GM21390 (cell line): ENCODE measurements around the gene SRRD.
A peak's percentile ranks its signal among the peaks of the same experiment; 100 is the strongest.
"Not testable (repeated sequence)": the region's sequence is repeated elsewhere in the genome, so short reads cannot be mapped to it uniquely, and the experiment has no call there.

Experiments used
- ATAC-seq: cut with Tn5 transposase; IDR thresholded peaks from one replicate; pipeline ENCODE4 v1.9.1; 2021; ENCODE audit not compliant: unreplicated experiment

The SRRD gene, protein sequence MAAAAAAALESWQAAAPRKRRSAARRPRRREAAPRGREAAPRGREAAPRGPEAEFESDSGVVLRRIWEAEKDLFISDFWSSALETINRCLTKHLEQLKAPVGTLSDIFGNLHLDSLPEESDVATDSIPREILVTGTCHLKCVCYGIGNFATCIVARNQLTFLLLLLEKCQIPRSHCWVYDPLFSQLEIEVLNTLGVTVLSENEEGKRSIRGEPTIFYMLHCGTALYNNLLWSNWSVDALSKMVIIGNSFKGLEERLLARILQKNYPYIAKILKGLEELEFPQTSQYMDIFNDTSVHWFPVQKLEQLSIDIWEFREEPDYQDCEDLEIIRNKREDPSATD

DNA sequence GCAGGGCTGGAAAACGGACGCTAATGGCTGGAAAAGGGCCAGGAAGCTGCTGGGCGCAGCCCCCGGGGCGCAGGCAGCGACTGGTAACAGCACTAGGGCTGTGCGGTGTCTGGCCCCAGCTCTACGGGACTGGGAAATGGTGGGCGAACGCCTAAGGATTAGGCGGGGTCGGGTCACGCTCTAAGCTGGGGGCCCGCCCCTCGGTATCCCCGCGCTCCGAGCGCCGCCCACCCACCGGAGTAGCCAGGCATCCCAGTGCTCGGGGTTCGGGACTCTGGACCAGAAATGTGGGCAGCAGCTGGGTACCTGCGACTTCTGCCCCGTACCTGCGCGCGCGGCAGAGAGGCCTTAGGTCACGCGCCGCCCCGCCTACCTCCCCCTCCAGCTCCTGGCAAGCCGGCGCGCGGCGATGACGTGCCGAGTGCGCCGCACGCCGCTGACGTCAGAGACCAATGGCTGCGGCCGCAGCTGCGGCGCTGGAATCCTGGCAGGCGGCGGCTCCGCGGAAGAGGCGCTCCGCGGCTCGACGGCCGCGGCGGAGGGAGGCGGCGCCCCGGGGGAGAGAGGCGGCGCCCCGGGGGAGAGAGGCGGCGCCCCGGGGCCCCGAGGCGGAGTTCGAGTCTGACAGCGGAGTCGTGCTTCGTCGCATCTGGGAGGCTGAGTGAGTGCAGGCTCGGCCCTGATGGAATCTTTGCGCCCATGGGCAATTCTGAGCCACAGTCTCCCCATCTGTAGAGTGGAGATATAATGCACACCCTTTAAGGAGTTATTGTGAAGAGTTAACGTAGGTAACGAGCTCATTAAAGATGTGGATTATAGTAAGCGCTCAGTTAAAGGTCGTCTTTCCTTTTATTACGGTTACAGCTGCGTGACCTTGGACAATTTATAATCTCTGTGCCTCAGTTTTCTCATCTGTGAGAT, at the start of gene SRRD, which contains the start of gene HPS4:
Gene SRRD (plus strand): TSS at position 439 of the 921 bp plus-strand sequence. CDS start 14 bp downstream, at position 453.
Gene HPS4 (minus strand): TSS at position 345 of the 921 bp plus-strand sequence. CDS start 2,021 bp downstream, outside the sequence.
- peak; percentile 62 for ATAC-seq

DNA sequence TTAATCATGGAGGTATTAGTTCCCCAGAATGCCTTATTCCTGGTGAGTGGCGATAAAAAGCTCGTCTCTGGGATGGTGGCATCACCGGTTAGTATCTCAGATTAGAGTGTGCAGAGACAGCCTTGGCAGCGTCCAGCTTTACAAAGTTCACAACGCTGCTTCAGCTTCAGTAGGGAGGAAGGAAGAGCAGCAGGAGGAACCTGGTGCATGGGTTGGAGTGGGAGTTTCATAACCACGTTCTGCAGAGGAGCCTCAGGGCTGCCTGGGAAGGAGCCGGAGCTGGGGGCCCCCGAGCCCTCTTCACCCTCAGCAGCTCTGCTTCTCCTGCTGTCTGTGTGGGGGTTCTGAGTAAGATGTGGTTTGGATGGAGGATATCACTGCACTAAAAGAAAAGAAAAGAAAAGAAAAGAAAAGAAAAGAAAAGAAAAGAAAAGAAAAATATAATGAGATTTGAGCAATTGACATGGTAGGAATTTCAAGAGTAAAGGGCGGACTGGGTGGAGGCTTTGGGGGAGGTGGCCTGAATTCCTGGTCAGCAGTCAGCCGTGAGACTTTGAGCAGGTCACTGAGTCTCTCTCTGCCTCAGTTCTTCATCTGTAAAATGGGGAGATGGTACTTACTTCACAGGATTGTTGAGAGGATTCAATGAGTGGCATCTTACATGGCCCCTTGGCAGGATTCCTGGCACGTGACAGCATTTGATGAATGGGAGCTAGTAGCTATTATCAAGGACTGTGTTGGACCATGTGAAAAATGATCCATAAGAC, 48.2 kb upstream of the SRRD start:
- ATAC-seq = no peak

DNA sequence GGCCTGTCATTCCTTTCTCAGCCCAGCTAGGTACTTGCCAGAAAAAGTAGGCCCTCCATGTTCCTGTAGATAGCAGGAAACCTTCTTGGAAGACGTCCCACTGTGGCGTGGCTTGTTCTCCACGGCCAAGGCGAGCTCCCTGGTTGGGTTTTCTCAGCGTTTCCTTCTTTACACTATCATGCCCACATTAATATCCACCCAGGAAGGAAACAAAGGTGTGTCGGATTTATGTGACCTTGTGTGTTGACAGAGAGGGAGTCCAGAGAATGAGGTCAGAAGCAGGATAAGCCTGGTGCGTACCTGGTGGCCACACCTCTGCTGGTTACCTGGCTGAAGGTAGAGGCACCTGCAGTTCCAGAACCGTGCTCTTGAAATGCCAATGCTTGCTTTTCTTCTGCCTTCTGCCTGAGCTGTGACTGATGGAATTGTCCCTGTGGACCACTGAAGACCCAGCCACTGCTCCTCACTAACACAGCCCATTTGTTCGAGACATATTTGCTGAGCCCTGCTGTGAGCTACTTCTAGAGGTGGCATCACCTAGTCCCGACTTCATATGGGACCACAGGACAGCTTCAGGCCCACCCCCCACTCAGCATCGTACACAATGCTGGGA, 46.7 kb upstream of the SRRD start:
- ATAC-seq = no peak

DNA sequence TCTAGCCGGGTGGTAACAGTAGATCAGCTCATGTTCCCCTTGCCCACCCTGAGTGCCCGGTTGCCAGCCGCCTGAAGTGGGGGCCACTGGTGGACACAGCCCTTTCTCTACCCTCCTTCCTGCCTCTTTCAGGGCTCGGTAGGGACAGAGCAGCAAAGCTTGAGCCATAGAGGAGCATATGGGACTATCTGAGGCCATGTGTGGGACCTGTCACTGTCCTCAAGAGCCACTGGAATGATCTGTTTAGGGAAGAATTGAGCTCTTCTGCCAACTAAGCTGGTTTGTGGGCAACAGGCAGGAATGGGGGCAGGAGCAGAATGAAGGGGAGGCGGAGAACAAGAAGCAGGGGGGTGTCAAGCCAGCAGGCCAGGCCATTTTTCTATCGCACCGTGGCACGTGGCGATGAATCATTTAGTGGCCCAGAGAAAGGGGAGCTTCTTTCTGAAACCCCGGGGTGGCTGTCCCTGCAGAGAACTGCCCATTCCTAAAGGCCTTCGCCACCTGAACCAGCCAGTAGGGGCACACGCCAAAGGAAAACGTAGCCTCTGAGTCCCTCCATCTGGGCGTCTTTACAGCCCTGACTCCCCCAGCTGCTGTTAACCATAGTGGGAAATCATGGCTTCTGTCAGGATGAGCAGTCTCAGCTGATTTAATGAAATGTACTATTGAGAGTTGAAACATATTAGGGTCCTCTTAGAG, 45.8 kb upstream of the SRRD start:
- ATAC-seq = no peak

DNA sequence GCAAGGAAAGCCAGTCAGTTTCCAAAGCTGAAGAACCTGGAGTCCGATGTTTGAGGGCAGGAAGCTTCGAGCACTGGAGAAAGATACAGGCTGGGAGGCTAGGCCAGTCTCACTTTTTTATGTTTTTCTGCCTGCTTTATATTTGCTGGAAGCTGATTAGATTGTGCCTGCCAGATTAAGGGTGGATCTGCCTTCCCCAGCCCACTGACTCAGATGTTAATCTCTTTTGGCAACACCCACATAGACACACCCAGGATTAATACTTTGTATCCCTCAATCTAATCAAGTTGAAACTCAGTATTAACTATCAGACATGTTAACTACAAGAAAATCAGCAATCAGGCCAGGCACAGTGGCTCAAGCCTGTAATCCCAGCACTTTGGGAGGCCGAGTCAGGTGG, 44.9 kb upstream of the SRRD start:
- not testable (repeated sequence) for ATAC-seq

DNA sequence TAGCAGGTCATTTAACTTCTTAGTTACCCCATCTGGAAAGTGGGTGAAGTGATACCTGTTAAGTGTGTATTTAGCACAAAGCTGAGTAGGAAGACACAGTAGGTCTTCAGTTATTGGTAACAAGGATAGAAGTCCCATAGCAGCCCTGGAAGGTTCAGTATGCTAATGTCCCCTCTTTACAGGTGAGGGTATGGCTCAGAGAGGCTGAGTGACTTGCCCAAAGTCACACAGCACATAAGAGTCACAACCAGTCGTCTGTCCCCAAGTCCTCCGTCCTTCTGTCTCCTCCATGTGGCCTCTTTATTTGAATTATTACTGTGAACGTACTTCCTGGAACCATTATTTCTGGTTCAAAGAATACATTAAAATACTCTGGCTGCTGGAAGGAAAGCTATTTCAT, 44.1 kb upstream of the SRRD start:
- ATAC-seq = no peak

DNA sequence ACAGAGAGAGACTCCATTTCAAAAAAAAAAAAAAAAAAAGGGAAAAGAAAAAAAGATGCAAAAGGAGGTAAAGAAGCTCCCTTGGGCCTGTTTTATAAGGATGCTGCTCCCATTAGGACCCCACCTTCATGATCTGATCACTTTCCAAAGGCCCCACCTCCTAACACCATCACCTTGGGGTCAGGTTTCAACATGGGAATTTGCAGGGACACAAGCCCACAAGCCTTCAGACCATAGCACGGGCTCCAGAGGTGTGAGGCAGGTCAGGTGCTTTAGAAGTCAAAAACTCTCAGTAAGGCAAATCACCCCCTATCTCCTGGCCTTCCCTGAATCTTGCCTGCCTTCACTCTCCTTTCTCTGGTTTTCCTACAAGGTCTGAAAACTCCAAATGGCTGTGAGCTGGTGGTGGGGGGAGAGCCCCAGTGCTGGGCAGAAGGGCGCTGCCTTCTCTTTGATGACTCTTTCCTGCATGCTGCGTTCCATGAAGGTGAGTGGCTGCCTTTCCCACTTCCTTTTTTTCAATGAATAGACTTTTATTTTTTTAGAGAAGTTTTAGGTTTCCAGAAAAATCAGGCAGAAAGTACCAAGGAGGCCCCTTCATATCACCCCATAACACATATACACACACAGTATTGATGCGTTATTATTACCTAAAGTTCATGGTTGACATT, 41.5 kb upstream of the SRRD start:
- no peak for ATAC-seq

DNA sequence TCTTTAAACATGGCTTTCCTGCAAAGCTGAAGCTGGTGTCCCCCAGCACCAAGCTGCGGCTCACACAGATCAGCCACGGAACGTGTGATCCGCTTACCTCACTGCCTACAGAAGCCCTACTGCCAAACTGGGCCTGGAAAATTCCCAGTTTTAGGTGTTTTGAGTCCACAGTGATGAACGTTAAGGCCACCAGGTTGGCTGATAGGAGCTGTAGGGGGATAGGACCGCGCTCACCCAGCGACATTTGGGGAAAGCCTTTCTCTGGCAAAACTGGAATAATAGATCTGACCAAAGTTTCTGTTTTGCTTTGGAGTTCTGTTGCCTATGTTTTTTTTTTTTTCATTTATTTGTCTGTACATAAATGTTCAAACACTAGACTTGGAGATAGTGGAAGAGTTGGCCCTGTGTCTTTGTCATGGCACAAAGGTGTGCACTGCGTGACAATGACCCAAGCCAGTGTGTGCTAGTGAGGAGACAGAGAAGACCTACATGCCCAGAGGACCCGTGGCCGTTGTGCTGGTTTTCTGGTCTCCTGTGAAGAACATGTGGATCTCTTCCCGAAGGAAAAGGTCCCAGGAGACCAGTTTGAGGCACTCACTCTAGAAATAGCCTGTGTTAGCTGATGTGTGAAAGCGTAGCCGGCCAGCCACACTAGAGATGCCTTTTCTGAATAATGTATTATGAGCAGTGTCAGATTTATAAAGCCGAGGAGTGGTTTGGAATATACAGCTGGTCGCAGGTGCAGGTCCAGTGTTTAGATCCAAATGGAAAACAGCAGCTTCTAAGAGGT, 39.6 kb upstream of the SRRD start:
- ATAC-seq = no peak

DNA sequence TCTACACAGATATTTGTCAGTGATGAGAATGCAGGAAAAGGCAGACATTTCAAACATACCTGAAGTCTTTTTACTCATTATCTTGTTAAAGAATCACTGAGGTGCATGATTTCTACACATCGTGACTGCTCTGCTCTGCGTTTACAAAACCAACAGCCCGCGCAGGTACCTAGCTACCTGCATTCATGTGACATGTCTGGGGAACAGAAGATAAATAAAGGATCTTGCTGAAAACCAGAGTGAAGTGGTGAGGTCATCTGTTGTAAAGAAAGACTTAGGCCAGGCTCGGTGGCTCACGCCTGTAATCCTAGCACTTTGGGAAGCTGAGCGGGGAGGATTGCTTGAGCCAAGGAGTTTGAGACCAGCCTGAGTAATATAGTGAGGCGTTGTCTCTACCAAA, 38.9 kb upstream of the SRRD start:
- no peak for ATAC-seq

DNA sequence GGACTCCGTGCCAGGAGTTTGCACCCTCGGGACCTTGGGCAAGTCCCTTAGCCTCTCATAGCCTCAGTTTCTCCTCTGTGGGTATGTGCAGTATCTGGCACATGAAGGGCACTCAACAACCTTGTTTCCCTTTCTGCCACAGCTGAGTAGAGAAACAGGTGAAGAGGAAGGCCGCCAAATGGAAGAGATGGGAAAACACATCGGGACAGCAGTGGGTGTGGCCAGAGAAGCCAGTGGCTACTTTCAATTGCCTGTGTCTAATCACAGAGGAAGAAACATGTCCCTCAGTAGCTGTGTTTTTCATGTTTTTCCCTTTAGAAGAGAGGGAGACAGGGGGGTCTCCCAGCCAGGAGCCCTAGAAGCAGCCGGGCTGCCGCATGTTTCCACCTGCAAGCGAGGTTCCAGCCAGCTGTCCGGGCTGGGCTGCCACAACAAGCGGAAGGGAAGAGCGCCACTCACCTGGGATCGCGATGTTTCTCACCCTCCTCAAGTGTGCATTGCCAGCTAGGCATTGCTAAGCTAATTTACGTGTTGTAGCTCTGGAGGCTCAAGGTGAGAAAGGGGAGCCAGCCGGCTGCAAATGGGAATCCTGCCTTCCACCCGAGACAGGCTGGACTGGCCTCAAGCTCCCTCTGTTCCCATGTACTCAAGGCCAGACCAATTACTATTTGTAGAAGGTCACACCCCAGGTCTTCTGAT, 38.0 kb upstream of the SRRD start:
- no peak for ATAC-seq

DNA sequence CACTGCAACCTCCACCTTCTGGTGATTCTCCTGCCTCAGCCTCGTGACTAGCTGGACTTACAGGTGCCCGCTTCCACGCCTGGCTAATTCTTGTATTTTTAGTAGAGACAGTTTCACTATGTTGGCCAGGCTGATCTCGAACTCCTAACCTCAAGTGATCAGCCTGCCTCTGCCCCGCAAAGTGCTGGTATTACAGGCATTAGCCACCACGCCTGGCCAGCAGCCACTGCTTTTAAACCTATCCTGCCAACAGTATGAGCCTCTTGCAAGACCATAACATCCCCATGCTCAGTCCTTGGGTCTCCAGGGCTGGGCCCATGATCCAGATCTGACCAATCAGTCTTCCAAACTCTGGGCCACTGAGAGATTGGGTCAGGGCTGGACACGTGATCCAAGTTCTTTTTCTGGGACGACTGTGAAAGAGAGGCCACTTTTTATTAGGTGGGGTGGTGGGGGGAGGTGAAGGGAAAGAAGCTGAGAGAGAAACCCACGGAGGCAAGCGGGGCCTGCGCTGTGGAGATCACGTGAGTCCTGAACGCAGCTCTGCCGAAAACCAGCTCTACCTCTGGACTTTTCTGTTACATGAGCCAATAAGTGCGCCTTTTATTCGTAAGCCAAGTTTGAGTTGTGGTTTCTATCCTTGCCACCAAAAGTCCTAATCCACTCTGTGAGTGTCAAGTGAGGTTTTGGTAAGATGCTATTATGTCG, 36.7 kb upstream of the SRRD start:
- ATAC-seq = no peak

DNA sequence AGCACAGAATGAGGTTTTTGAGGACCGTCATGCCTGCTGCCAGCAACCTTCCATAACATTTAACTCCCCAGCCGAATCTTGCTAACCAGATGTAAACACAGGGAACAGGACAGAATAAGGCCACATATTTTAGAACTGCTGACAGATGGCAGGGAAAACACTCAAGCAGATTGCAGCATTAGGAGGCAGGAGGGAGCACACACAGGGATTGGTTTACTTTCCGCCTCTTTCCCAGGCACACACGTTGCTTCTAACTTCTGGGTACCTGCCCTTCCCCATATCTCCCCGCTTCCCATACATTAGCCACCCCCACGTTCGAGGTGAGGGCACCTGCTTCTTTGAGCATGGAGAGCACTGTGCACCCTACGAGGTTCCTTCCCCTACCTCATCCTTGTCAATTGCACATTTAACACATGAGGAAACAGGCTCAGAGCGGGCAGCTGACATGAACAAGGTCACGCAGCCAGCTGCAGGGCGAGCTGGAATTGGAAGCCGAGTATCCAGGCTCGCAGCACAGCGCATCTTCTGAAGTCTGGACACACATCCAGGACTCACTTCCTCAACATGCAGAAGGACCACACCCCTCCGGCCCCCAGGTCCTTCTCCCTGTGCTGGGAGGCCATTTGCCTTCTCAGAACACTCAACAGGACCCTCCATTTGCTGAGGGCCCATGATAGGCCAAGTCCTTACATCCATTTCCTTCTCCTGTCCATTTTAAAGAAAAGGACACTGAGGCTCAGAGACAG, 35.9 kb upstream of the SRRD start:
- no peak for ATAC-seq

DNA sequence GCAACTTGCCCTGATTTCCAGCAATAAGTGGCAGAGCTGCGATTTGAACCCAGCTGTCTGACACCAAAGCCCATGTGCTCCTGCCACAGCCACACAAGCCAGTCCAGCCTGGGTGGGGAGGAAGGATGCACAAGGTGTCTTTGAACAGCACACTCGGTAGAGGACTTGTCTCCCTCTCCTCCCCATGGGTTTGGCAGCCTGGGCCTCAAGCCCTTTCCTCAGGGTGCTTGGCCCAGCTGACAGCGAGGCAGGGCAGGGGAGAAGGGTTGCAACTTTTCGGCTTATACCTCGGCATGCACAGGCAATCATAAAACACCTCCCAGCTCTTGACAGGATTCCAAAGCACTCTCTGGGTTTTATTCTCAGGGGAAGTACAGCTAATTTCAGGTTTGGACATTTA, 35.3 kb upstream of the SRRD start:
- no peak for ATAC-seq

DNA sequence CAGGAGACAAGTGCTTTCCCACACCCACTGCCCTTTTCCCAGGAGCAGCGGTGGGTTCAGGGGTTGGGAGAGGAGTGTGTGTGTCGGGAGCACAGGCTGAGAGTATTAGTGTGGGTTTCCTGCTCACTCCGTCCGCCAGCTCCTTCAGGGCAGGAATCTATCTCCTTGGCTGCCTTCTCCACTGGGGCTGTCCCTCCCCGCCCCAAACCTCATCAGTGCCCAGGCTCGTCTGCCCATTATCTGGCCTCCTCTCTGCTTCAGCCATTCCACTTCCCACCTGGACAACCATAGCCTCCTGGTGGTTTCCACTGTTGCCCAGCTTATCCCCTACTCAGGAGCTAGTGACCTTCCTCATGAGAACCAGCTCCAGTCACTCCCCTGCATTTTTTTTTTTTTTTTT, 34.7 kb upstream of the SRRD start:
- no peak for ATAC-seq

DNA sequence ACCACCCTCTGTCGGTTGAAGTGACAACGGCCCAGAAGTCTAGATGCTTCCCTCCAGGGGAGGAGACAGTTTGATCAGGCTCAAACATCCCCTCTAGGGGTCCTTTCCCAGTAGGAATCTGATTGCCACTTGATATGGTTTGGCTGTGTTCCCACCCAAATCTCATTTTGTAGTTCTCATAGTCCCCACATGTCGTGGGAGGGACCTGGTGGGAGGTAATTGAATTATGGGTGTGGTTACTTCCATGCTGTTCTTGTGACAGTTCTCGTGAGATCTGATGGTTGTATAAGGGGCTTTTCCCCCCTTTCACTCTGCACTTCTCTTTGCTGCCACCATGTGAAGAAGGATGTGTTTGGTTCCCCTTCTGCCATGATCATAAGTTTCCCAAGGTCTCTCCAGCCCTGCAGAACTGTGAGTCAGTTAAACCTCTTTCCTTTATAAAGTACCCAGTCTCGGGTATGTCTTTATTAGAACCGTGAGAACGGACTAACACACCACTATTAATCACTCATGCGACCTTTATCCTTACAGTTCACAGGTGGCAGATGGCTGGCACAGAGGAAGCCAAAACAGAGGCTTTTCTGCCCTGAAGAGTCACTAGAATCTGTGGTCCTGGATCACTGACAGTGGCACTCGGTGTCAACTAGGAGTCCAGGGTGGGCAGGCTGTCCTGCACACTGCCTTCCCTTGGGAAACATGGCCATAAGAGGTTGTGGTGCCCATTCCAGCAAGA, 33.1 kb upstream of the SRRD start:
- no peak for ATAC-seq
